Activated CD4-positive, alpha-beta T cell treated with anti-CD3 and anti-CD28 coated beads, Interleukin-2, amount 50 U/mL, for 48 hours (primary cell): ENCODE data around the gene CELA3B.
"Not testable (repeated sequence)": the region's sequence is repeated elsewhere in the genome, so short reads cannot be mapped to it uniquely, and the experiment has no call there.

ENCODE experiments used
- DNase-seq, 2 experiments: peaks; one replicate each; pipeline ENCODE4 v3.0.0-alpha.2; 2020

CELA3B gene

GRCh38 chr1:22014575-22015206 is 37.9 kb downstream of the CELA3B start:
- not testable (repeated sequence) for DNase-seq

DNA sequence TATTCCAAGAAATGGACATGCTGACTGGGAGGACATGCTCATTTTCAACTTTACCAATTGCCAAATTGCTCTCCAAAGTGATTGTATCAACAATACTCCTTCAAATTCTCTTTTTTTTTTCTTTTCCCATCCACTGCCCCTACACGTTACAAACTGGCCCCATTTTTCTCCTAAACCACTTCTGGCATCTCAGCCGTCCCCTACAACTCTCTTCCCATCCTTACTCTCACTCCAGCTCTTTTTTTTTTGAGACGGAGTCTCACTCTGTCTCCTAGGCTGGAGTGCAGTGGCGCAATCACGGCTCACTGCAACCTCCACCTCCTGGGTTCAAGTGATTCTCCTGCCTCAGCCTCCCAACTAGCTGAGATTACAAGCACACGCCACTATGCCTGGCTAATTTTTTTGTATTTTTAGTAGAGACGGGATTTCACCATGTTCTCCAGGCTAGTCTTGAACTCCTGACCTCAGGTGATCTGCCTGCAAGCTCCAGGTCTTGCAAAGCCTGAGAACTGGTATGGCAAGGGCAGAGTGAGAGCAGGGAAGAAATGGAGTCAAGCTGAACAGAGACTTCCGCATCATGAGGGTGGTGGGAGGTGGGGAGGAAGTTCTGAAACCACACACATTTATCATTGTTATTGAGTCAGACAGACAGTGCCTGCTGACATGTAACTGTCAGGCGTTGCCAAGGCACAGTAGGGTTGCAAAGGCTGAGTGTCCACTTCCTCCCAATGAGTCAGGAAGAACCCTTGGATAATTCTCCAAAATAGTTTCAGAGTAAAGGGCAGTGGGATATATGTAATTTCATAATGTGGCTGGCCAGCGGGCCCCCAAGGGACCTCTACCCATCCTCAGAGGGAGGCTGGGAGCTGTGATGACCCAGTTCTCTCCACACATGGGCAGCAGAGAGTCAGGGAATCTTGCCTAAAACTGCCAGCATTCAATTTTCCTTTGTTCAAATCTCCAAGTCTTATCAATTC is 42.0 kb downstream of the CELA3B start:
- DNase-seq, result peak; percentile 62 to 72

DNA sequence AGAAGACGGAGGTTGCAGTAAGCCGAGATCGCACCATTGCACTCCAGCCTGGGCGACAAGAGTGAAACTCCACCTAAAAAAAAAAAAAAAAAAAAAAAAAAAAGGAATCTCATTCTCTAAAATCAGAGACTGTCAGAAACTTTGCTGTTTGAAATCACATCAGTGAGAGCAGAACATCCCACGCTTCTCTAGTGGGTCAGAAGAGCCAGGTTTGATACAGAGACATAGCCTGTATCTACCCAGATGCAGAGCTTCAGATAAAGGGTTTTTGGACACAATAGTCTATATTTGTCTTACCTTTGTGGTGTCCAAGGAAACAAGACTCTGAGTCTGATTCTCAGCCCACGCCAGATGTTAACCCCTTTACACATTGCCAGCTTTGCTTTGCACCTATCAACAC is 44.2 kb downstream of the CELA3B start:
- DNase-seq, result no peak

DNA sequence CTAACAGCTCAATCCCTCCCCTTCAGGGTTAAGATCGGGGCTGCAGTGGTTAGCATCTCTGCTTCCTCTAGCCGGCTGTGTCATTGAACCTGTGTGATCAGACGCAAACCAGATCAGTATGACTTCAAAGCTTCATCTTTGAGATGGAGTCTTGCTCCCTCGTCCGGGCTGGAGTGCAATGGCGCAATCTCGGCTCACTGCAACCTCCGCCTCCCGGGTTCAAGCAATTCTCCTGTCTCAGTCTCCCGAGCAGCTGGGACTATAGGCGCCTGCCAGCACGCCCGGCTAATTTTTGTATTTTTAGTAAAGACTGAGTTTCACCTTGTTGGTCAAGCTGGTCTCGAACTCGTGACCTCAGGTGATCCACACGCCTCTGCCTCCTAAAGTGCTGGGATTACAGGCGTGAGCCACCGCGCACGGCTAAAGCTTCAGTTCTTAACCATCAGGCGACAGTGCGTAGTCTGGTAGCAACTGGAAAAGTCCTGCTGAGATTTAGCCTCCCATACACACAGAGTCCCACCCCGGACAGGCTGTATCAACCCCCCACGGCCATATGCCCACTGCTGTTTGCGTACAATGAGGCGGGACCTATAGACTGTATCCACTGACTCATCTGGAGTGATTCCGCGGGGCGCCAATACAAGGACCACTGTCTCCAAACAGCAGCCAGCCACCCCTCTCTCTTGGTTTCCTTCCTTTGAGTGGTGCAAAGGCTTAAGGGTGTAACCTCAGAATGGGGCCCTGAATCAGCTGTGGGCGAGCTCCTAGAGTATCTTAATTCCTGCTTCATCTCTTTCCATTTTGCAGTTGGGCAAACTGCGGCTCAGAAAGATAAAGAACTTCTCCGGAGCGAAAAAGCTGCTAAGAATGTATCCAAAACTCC is 47.9 kb downstream of the CELA3B start:
- DNase-seq, result peak; percentile 68 to 78

DNA sequence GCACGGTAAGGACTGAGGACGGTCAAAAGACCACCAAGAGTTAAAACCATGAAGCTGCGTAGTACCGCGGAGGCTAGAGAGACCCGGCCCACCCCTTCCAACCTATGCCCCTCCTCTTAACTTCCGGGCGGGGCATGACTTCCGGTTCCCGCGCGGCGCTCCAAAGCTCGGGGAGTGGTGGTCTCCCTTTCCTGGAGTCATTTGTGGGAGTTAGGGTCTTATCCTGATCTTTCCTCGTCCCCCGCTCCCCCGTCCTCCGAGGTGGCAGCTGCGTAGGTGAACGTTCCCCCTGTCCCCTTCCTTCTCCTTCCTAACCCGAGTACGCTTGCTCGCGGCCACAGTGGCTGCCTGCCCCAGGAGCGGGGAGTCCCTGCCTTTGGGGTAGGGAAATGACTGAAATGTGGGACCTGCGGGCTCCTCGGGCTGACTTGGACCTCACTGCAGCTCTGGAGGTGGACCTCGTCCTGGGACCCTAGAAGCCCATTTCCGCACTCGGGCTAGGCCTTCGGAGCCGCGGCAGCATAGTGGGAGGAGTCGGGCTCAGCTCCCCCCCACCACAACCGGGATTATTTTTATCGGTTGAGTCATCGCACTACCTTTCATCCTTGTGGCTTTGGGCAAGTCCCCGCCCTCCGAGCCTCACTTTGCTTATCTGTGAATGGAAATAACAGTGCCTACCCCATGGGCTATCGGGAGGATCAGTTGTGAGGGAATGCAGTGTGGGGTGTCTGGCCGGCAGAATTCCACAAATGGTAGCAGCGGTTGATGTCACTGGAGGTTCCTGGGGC is 48.7 kb downstream of the CELA3B start:
- peak; percentile 87 to 93 for DNase-seq

GRCh38 chr1:22026924-22027289 is 50.1 kb downstream of the CELA3B start:
- DNase-seq, result no peak

DNA sequence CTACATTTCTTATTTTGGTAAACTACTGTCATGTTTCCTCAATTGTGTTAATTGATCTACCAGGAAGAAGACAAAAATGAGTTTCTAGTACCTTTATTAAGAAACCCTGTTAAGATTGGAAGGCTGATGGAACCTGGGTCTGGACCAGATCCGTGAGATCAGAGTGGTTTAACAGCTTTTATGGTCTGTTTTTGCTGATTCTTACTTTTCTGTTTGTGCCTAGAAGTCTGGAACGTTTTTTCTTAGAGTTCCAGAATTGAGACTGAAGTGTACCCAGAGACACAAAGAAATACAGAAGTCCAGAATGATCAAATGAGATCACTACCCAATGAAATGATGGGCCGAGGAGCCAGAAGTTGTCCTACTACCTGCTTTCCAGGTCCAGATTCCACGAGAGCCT is 53.2 kb downstream of the CELA3B start:
- no peak for DNase-seq

DNA sequence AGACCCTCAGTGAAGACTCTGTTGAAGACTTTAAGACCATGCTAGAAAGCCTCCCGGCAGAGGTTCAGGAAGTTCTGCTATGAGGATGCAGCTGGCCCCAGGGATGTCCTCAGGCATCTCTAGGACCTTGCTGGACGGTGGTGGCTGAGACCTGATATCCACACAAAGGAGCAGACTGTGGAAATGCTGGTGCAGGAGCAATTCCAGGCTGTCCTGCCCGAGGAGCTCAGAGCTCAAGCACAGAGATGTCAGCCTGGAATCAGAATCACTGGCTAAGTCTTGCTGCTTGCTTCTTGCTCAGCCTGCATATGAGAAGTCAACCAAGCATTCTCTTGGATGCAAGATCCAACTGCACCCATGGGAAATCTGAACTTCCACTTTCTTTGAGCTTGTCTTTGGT is 53.7 kb downstream of the CELA3B start:
- DNase-seq, result no peak

GRCh38 chr1:22031214-22031962 is 54.6 kb downstream of the CELA3B start:
- DNase-seq, result peak; percentile 42 to 47

GRCh38 chr1:22034834-22035233 is 58.0 kb downstream of the CELA3B start:
- DNase-seq, result not testable (repeated sequence)

DNA sequence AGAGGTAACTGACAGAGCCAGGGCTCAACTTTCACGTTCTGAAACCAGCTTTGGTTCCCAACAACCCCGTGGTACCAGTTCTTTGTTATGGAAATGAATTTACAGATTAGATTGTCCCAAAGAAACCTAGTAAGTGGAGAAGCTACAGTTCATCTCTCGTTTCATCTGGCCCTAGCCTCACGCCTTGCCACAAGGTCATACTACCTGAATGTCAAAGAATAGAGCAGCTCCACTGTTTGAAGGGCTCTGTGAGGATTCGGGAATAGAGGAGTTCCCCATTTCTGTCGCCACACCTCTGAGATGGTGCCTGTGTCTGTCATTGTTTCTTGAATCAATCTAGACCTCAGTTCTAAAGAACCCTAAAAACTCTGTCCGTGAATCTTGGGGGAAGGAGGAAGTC is 60.7 kb downstream of the CELA3B start:
- DNase-seq, result no peak

- DNase-seq, result no peak
Measured at GRCh38 chr1:22038036-22038435, 61.2 kb downstream of the CELA3B start.
